Spinal cord (tissue), 10 donors: ENCODE measurements around the gene GYS2. TPM values are rescaled to one million over a fixed set of nuclear protein-coding genes. Genes with fewer than 3 reads are reported as not detected.
A peak's percentile ranks its signal among the peaks of the same experiment; 100 is the strongest.
"Not testable (repeated sequence)": the region's sequence is repeated elsewhere in the genome, so short reads cannot be mapped to it uniquely, and the experiment has no call there.

Experiments
- DNase-seq, 6 donors: peaks; one replicate each; pipeline versions ENCODE4 v3.0.0 to v3.0.0-alpha.2; 2013 to 2015; ENCODE audit warnings: low spot score in 6 of 6, low read depth in 4 of 6
- H3K27ac ChIP-seq: one replicate; pipeline ENCODE4 v1.5.1; 2013; ENCODE audit warnings: low read depth, low read length, control low read depth
- H3K27me3 ChIP-seq: one replicate; pipeline ENCODE4 v1.6.1; 2013; ENCODE audit warnings: low read length; ENCODE audit not compliant: control insufficient read depth, insufficient read depth
- H3K36me3 ChIP-seq: one replicate; pipeline ENCODE4 v1.6.1; 2013; ENCODE audit warnings: low read length; ENCODE audit not compliant: control insufficient read depth, insufficient read depth
- H3K4me1 ChIP-seq: one replicate; pipeline ENCODE4 v1.6.1; 2013; ENCODE audit warnings: low read length; ENCODE audit not compliant: control insufficient read depth, insufficient read depth
- H3K4me3 ChIP-seq: one replicate; pipeline ENCODE4 v1.5.1; 2013; ENCODE audit warnings: low read depth, low read length, control low read depth
- H3K9me3 ChIP-seq: one replicate; pipeline ENCODE4 v1.6.1; 2013; ENCODE audit warnings: low read length; ENCODE audit not compliant: control insufficient read depth, insufficient read depth
- WGBS: methylation state at CpG from one replicate; pipeline ENCODE4 v1.1.5; 2013; ENCODE audit warnings: missing lambda C conversion rate; ENCODE audit not compliant: insufficient coverage; 5-methylcytosine and 5-hydroxymethylcytosine counted together
- polyA plus RNA-seq, 2 donors: library from polyadenylated mRNA; unstranded; fragments of 120-200 nt; gene quantifications; one replicate each; pipeline ENCODE4 v1.2.1, GENCODE V29; 2013; ENCODE audit not compliant: insufficient read length in 2 of 2
- total RNA-seq, 2 donors: library from RNA; depleted of rRNA in 1 of 2; stranded (reverse); fragments of 120-200 nt in 1 of 2; fragments of >200 nt in 1 of 2; gene quantifications; one replicate each; pipeline versions ENCODE4 v1.2.3 to v1.2.4, GENCODE V29; 2013 to 2014
- donor health status: healthy.

Gene GYS2
- total and polyA plus RNA-seq, 4 donors = 0.06 to 0.18 TPM; not detected in 2

DNA sequence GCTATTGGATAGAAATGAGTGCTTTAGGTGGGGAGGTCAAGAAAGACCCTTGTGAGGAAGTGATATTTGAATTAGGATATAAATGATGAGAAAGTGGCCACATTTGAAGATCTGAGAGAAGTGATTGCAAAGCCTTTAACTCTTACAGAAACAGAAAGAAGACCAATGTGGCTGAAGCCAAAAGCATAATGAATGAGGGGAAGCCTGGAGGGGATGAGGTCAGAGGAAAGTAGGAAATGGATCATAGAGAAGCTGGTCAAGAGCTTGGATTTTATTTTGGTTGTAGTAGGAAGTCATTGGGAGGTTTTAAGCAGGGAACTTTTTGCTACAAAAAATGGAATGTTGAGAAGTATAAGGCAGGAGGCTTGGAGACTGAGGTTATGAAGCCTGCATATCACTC, 3.5 kb upstream of the GYS2 start:
- H3K36me3 ChIP-seq = no peaks in the 10 kb centered on the region
- no peak overlapping the region for H3K4me3 ChIP-seq
- H3K4me1 ChIP-seq = no peaks in the 10 kb centered on the region
- H3K27ac ChIP-seq = no peak overlapping the region
- DNase-seq = no peak
- no peaks in the 10 kb centered on the region for H3K9me3 ChIP-seq
- H3K27me3 ChIP-seq = no peaks in the 10 kb centered on the region

DNA sequence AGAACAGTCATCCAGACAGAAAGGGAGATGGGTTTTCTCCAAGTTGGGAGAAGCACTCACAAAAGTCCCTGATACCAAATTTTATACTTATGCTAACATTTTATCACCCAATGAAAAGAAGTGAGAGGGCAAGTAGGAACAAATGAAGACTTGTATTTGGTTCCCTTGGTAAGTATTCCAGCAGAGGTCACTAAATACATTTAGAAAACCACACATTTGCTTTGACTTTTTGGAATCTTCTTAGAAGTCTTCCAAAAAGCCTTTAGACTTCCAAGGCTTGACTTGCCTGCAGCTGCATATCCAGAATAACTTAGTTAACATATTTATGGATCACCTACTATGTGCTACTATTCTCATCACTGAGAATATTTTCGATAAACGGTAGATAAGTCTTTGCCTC, 3.1 kb upstream of the GYS2 start:
- Histone ChIP-seq H3K36me3 (no peaks in the 10 kb centered on the region), H3K9me3 (no peaks in the 10 kb centered on the region), H3K4me1 (no peaks in the 10 kb centered on the region), H3K27ac (no peak overlapping the region), H3K27me3 (no peaks in the 10 kb centered on the region), H3K4me3 (no peak overlapping the region)
- peak in 1 of 6 donors; percentile 25 for DNase-seq
- WGBS = no CpG with 5 or more reads among the region's 2 CpGs

DNA sequence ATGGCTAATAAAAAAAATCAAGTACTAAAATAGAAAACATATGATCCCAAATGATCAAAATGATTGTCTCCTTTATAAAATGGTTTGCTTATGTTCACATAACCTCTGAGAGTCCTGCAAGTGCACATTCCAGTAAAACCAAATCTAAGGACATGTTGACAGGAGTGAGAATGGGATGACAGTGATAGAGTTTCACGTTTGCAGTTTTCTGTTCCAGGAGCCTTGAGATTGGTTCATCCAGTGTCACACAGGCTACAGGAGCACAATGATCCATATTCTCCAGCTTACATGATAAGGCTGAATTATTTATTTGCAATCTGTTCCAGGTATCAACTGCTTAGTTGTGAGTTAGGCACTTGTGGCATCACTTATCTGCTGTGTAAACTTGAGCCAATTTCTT, 1.5 kb upstream of the GYS2 start:
- Histone ChIP-seq H3K27me3 (no peaks in the 10 kb centered on the region), H3K4me3 (no peak overlapping the region)
- WGBS = no CpG with 5 or more reads among the region's 1 CpG

DNA sequence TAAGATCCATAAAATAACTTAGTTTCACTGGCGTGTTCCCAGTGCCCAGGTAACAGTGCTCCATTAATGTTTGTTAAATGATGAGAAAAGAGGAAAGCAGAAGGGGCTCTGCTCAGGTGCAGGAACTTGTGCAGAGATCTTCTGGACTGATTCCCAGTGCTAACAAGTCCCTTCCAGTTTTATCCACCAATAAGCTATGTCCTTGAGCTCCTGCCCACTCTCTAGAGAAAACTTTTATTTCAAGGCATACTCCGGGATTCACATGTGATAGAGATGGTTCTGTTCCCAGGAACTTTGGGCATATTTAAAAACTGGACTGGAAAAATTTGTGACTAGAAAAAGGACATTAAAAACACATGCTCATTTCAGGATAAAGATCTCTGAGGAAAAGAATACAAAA, 1.9 kb downstream of the GYS2 start:
- Histone ChIP-seq H3K27me3 (no peaks in the 10 kb centered on the region), H3K27ac (no peak overlapping the region), H3K4me1 (no peaks in the 10 kb centered on the region), H3K9me3 (no peaks in the 10 kb centered on the region), H3K36me3 (no peaks in the 10 kb centered on the region), H3K4me3 (no peak overlapping the region)
- no peak for DNase-seq
- WGBS = no CpG with 5 or more reads among the region's 2 CpGs

More for the DNA sequence above, 1.5 kb upstream of the GYS2 start:
- no peaks in the 10 kb centered on the region for H3K9me3 ChIP-seq
- DNase-seq = no peak
- no peaks in the 10 kb centered on the region for H3K4me1 ChIP-seq
- H3K36me3 ChIP-seq = no peaks in the 10 kb centered on the region
- no peak overlapping the region for H3K27ac ChIP-seq

DNA sequence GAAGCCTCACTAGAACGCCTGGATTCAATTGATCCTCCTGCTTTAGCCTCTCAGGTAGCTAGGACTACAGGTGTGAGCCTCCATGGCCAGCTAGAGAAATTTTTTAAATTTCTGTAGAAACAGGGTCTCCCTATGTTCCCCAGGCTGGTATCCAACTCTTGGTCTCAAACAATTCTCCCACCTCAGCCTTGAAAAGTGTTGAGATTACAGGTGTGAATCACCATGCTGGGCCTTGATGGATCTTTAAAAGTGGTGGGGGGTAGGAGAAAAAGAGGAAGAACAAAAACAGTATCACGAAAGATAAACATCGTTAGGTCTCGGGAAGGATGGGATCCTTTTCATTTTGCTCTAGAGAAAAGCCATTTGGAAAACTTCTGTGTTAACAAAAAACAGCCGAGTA, 4.5 kb downstream of the GYS2 start:
- Histone ChIP-seq H3K27me3 (no peaks in the 10 kb centered on the region), H3K4me3 (no peak overlapping the region), H3K9me3 (no peaks in the 10 kb centered on the region), H3K4me1 (no peaks in the 10 kb centered on the region), H3K36me3 (no peaks in the 10 kb centered on the region), H3K27ac (no peak overlapping the region)
- 73% methylated on average over 4 of the region's 5 CpGs for WGBS
- DNase-seq = no peak

DNA sequence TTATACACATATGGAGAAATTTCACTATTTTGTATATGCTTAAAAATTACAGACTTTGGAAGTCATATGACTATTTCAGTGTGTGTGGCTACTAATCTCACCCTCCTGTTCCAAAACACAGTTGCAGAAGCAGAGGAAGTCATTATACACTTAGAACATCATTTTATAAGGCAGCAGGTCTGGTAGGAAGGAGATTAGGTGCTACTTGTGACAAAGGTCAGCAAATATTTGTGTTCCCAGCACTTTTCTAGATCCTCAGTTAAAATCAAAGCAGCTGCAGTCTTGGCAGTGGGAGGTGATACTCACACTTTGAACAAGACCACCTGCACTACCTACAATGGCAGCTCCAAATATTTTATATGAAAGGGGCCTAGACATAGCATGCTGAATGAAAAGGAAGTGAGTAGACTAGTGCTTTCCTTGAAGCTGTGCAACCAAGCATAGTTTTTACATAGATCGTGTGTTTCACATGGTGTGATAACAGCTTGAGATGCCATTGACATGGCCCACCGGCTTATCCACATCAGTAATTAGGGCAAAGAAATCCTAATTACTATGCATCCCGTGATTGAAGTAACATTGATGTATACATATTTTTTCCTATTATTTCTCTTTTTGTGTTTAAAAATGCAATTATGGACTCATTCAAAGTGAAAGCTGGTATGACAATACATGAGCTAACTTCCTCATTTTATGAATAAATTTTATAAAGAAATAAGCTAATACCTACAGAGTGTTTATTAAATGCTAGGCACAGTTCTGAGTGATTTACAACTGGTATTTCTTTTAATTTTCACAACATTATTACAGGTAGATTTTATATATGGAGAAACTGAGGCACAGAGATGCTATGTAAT, 5.3 kb downstream of the GYS2 start:
- DNase-seq = no peak
- Histone ChIP-seq H3K4me1 (no peaks in the 10 kb centered on the region), H3K27ac (no peak overlapping the region), H3K9me3 (no peaks in the 10 kb centered on the region), H3K36me3 (no peaks in the 10 kb centered on the region), H3K27me3 (no peaks in the 10 kb centered on the region), H3K4me3 (no peak overlapping the region)
- WGBS = no CpG with 5 or more reads among the region's 3 CpGs

DNA sequence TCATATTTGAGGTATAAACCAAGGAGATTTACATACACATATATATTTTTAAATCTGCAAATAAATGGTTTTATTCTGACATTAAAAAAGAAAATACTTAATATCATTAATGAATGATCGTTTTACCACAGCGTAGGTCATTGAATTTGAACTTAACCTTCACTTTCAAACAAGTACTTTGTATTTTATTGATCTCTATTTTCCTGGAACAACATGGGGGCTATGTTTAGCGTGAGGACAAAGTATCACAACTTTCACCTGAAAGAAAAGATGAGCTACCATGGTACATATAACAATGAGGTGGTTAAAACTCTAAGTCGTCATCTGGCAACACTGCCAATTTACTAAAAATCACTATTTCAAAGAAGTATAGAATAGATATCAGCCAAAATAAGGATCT, 6.0 kb downstream of the GYS2 start:
- no CpG with 5 or more reads among the region's 4 CpGs for WGBS
- Histone ChIP-seq H3K4me3 (no peak overlapping the region), H3K9me3 (no peaks in the 10 kb centered on the region), H3K36me3 (no peaks in the 10 kb centered on the region), H3K27me3 (no peaks in the 10 kb centered on the region), H3K27ac (no peak overlapping the region), H3K4me1 (no peaks in the 10 kb centered on the region)
- no peak for DNase-seq

DNA sequence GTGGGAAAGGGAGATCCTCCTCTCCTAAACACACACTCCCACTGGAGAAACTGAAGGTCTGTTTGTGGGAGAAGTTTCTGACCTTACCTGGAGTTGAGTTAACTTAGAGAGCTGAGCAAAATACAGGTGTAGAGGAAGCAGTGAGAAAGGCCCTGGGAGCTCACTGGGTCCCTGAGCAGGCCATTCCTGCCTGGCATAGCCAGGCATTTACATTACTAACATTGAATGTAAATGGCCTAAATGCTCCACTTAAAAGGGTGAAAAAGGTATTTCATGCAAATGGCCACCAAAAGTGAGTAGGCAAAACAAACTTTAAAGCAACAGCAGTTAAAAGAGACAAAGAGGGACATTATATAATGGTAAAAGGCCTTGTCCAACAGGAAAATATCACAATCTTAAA, 9.3 kb downstream of the GYS2 start:
- not testable (repeated sequence) for DNase-seq

DNA sequence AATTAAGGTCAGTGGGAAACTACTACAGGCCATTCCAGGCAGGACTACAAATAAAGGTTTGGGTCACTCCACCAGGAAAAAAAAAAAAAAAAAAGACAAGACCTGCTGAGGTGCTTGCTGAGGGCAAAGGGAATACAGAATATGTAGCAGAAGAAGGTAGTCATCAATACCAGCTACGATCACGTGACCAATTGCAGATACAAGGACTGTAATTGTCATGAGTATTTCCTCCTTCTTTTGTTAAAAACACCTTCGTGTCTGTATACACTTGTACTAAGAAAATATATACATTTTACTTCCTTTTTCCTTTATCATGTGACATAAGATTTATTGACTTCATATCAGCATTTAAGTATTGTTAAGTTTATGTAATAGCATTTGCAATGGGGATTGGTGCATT, 19.2 kb downstream of the GYS2 start:
- WGBS = no CpG with 5 or more reads among the region's 3 CpGs
- no peaks in the 10 kb centered on the region for H3K4me1 ChIP-seq
- H3K36me3 ChIP-seq = no peaks in the 10 kb centered on the region
- no peak overlapping the region for H3K27ac ChIP-seq
- no peaks in the 10 kb centered on the region for H3K9me3 ChIP-seq
- no peak for DNase-seq
- H3K4me3 ChIP-seq = no peak overlapping the region
- H3K27me3 ChIP-seq = no peaks in the 10 kb centered on the region

More for the DNA sequence above, 9.3 kb downstream of the GYS2 start:
- H3K9me3 ChIP-seq, H3K4me1 ChIP-seq, H3K27ac ChIP-seq, H3K4me3 ChIP-seq, H3K27me3 ChIP-seq, H3K36me3 ChIP-seq: not testable (repeated sequence)

DNA sequence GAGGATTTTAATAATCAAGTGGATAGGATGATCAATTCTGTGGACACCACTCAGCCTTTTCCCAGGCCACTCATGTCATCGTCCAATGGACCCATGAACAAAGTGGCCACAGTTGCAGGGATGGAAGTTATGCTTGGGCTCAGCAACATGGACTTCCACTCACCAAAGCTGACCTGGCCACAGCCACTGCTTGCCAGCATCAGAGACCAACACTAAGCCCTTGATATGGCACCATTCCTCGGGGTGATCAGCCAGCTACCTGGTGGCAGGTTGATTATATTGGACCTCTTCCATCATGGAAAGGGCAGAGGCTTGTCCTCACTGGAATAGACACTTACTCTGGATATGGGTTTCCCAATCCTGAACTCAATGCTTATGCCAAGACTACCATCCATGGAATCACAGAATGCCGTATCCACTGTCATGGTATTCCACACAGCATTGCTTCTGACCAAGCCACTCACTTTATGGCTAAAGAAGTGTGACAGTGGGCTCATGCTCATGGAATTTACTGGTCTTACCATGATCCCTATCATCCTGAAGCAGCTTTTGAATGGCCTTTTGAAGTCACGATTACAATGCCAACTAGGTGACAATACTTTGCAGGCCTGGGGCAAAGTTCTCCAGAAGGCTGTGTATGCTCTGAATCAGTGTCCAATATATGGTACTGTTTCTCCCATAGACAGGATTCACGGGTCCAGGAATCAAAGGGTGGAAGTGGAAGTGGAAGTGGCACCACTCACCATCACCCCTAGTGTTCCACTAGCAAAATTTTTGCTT, 20.1 kb downstream of the GYS2 start:
- not testable (repeated sequence) for H3K9me3 ChIP-seq, H3K27me3 ChIP-seq, H3K4me3 ChIP-seq, H3K4me1 ChIP-seq, H3K27ac ChIP-seq, H3K36me3 ChIP-seq, DNase-seq
- WGBS = 91% methylated on average over 3 of the region's 5 CpGs
